ENCODE data around the gene ORC1. TPM values are rescaled to one million over a fixed set of nuclear protein-coding genes. Genes with fewer than 3 reads are reported as not detected.

ORC1 gene
- total RNA-seq, 2 experiments from 2014 or later: 25.6 to 25.7 TPM

DNA sequence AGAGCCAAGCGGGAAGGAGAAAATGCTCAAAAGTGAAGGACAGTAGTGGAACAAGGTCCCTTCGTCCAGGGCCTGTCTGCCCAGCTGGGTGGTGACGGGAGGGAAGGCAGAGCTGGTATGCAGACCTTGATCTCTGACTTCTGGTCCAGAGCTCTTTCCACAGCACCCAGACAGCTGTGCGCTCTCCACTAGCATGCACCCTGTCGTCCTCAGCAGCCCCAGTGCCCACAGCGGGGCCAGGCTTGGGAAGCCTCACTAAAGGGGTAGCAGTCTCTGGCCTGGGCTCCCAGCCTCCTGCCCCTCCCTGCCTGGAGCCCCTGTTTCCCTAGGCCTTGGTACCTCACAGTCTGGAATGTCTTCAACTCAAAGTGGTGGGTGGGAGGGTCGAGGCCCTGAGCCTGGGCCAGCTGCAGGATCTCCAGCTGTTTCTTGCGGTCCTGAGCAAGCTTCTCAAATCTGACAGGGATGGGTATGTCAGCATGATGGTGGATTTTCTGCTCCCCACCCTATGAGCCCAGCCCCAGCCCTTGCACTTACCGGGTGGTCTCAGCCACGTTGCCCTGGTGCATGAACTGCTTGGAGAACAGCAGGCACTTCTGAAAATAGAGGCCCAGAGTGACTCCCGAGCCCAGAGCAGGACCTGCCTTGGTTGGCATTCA lies 48.2 kb downstream of the ORC1 start:
- ATAC-seq (ENCODE audit: low read depth) (no peak), DNase-seq (no peak)
- peaks cover 5% of the 10 kb centered on the region for H3K4me1 Mint-ChIP-seq
- H3K36me3 Mint-ChIP-seq: peaks cover 19% of the 10 kb centered on the region
- POLR2A ChIA-PET: no interaction called here
- no peaks in the 10 kb centered on the region for H3K9me3 Mint-ChIP-seq
- no peak overlapping the region for H3K4me3 Mint-ChIP-seq
- no peak overlapping the region for H3K27ac Mint-ChIP-seq
- H3K27me3 Mint-ChIP-seq: no peaks in the 10 kb centered on the region

GRCh38 chr1:52355436-52355835 lies 48.8 kb downstream of the ORC1 start:
- Mint-ChIP-seq H3K4me1 (peaks cover 5% of the 10 kb centered on the region), H3K4me3 (no peak overlapping the region), H3K27me3 (no peaks in the 10 kb centered on the region), H3K36me3 (peaks cover 19% of the 10 kb centered on the region), H3K27ac (no peak overlapping the region), H3K9me3 (no peaks in the 10 kb centered on the region)
- no peak for DNase-seq
- no peak for ATAC-seq (ENCODE audit: low read depth)
- POLR2A ChIA-PET: no interaction called here

- POLR2A ChIA-PET: no interaction called here
- Mint-ChIP-seq H3K4me3 (no peak overlapping the region), H3K27ac (no peak overlapping the region), H3K4me1 (peaks cover 4% of the 10 kb centered on the region), H3K27me3 (no peaks in the 10 kb centered on the region), H3K9me3 (no peaks in the 10 kb centered on the region), H3K36me3 (peaks cover 12% of the 10 kb centered on the region)
- DNase-seq (no peak), ATAC-seq (ENCODE audit: low read depth) (no peak)
These were observed 51.5 kb downstream of the ORC1 start for GRCh38 chr1:52352690-52353089.

GRCh38 chr1:52348704-52349300 lies 55.4 kb downstream of the ORC1 start:
- peaks cover 4% of the 10 kb centered on the region for H3K36me3 Mint-ChIP-seq
- POLR2A ChIA-PET: interaction anchor here (1.2 to 1.4 kb wide), 2 partner anchors 13 to 17 kb away, joined by 3 read pairs; partner anchors contain the start of gene CC2D1B
- H3K27ac Mint-ChIP-seq: peak overlapping the region; percentile 5
- DNase-seq: no peak
- peaks cover 2% of the 10 kb centered on the region for H3K4me1 Mint-ChIP-seq
- H3K9me3 Mint-ChIP-seq: no peaks in the 10 kb centered on the region
- peak; percentile 59 for ATAC-seq (ENCODE audit: low read depth)
- H3K4me3 Mint-ChIP-seq: no peak overlapping the region
- H3K27me3 Mint-ChIP-seq: no peaks in the 10 kb centered on the region

DNA sequence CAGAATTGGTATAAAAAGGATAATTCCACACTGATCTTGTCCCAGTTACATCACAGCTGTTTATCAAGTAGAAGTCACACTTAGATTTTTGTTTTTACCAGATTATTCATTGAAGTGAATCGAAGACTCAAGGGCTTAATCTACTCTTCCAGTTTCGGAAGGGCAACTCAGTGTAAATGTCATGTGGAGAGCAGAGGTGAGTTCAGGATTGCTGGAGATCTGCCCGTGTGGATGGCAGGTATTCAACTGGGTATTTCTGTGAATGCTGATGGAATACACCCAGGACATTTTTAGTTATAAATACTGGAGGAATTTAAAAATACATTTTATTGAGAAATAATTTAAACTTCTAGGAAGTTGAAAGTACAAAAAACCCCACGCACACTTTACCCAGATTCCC lies 57.6 kb downstream of the ORC1 start:
- Mint-ChIP-seq H3K27me3 (no peaks in the 10 kb centered on the region), H3K27ac (no peak overlapping the region), H3K36me3 (no peaks in the 10 kb centered on the region), H3K4me3 (no peak overlapping the region), H3K9me3 (no peaks in the 10 kb centered on the region), H3K4me1 (peaks cover 2% of the 10 kb centered on the region)
- POLR2A ChIA-PET: no interaction called here
- DNase-seq (no peak), ATAC-seq (ENCODE audit: low read depth) (no peak)

DNA sequence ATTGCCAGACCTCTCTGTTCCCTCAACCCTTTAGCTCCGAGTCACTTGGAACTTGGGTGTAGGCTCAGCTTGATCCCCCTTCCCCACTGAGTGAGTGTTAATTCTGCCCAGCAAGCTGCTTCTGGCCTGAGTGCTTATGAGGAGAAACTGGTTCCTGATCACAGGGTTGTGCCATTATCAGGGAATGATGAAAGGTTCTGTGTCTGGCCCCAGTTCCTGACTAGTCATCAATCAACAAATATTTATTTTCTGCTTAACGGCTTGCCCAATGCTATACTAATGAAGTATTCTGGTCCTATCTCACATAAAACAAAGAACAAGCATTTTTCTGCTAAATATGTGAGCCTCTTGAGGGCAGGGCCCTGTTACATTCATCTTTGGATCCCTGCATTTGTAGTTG lies 59.0 kb downstream of the ORC1 start:
- ATAC-seq (ENCODE audit: low read depth): no peak
- Mint-ChIP-seq H3K27ac (no peak overlapping the region), H3K4me3 (no peak overlapping the region), H3K27me3 (no peaks in the 10 kb centered on the region), H3K9me3 (no peaks in the 10 kb centered on the region), H3K4me1 (peaks cover 2% of the 10 kb centered on the region), H3K36me3 (no peaks in the 10 kb centered on the region)
- POLR2A ChIA-PET: no interaction called here
- DNase-seq: no peak

DNA sequence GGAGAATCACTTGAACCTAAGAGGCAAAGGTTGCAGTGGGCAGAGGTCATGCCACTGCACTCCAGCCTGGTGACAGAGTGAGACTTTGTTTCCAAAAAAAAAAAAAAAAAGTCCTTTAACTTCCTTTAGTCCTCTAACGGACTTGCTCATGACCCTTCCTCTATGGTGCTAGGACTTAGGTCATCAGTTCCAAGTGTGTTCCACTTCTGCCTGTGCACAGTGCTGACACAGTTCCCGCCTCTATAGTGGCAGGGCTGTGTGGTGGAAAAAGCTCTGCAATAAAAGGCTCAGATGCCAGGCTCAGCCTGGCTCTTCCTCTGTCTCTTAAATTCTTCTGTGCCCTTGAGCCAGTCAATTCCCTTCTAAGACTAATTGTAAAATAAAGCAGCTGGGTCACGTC lies 60.2 kb downstream of the ORC1 start:
- H3K9me3 Mint-ChIP-seq: no peaks in the 10 kb centered on the region
- DNase-seq (no peak), ATAC-seq (ENCODE audit: low read depth) (no peak)
- POLR2A ChIA-PET: no interaction called here
- no peaks in the 10 kb centered on the region for H3K36me3 Mint-ChIP-seq
- H3K4me1 Mint-ChIP-seq: peaks cover 2% of the 10 kb centered on the region
- no peak overlapping the region for H3K4me3 Mint-ChIP-seq
- H3K27ac Mint-ChIP-seq: no peak overlapping the region
- H3K27me3 Mint-ChIP-seq: no peaks in the 10 kb centered on the region

- Mint-ChIP-seq H3K27ac (no peak overlapping the region), H3K36me3 (no peaks in the 10 kb centered on the region), H3K4me3 (no peak overlapping the region), H3K27me3 (no peaks in the 10 kb centered on the region), H3K4me1 (no peaks in the 10 kb centered on the region), H3K9me3 (no peaks in the 10 kb centered on the region)
- no peak for ATAC-seq (ENCODE audit: low read depth)
- no peak for DNase-seq
- POLR2A ChIA-PET: interaction anchor here (0.6 kb wide), 1 partner anchor 491 kb away, joined by 4 read pairs; no protein-coding TSS in a partner anchor
These were observed 62.5 kb downstream of the ORC1 start for GRCh38 chr1:52341655-52342260.

DNA sequence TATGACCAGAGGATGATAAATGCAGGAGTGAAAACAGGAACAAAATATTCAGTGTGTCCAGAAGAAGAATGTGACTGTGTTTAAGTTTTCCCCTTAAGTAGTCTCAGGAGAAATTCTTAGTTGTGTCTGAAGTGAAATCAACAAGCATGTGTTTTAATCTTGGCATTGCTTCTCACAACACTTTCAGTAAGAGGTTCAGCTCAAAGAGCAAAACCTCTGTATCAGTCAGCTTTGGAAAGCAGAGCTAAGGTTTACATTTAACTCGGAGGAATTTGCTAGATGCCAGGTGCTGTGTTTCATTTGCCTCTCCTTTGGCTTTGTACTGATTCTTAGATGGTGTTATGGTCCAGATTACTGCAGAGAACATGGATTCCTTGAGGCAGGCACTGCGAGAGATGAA lies 66.8 kb downstream of the ORC1 start:
- ATAC-seq (ENCODE audit: low read depth): no peak
- POLR2A ChIA-PET: no interaction called here
- Mint-ChIP-seq H3K36me3 (no peaks in the 10 kb centered on the region), H3K9me3 (no peaks in the 10 kb centered on the region), H3K4me3 (no peak overlapping the region), H3K4me1 (no peaks in the 10 kb centered on the region), H3K27me3 (no peaks in the 10 kb centered on the region), H3K27ac (no peak overlapping the region)
- no peak for DNase-seq

GRCh38 chr1:52334906-52335528 lies 69.2 kb downstream of the ORC1 start:
- Mint-ChIP-seq H3K4me3 (no peak overlapping the region), H3K4me1 (peaks cover 5% of the 10 kb centered on the region), H3K36me3 (no peaks in the 10 kb centered on the region), H3K27ac (no peak overlapping the region), H3K9me3 (peaks cover 2% of the 10 kb centered on the region), H3K27me3 (no peaks in the 10 kb centered on the region)
- no peak for DNase-seq
- no peak for ATAC-seq (ENCODE audit: low read depth)
- POLR2A ChIA-PET: no interaction called here

- no peaks in the 10 kb centered on the region for H3K27me3 Mint-ChIP-seq
- H3K27ac Mint-ChIP-seq: no peak overlapping the region
- POLR2A ChIA-PET: no interaction called here
These were observed 71.8 kb downstream of the ORC1 start for GRCh38 chr1:52332411-52332810.

GRCh38 chr1:52328615-52329014 lies 75.6 kb downstream of the ORC1 start:
- no peaks in the 10 kb centered on the region for H3K27me3 Mint-ChIP-seq
- ATAC-seq (ENCODE audit: low read depth): no peak
- H3K27ac Mint-ChIP-seq: no peak overlapping the region
- no peak overlapping the region for H3K4me3 Mint-ChIP-seq
- POLR2A ChIA-PET: no interaction called here
- peaks cover 9% of the 10 kb centered on the region for H3K4me1 Mint-ChIP-seq
- H3K9me3 Mint-ChIP-seq: peaks cover 3% of the 10 kb centered on the region
- no peak for DNase-seq
- H3K36me3 Mint-ChIP-seq: peaks cover 2% of the 10 kb centered on the region

More at GRCh38 chr1:52332411-52332810, 71.8 kb downstream of the ORC1 start:
- peaks cover 9% of the 10 kb centered on the region for H3K4me1 Mint-ChIP-seq
- peaks cover 2% of the 10 kb centered on the region for H3K36me3 Mint-ChIP-seq
- H3K4me3 Mint-ChIP-seq: no peak overlapping the region
- DNase-seq: no peak
- ATAC-seq (ENCODE audit: low read depth): no peak
- peaks cover 3% of the 10 kb centered on the region for H3K9me3 Mint-ChIP-seq

- no peak for ATAC-seq (ENCODE audit: low read depth)
- H3K27ac Mint-ChIP-seq: no peak overlapping the region
- peaks cover 1% of the 10 kb centered on the region for H3K9me3 Mint-ChIP-seq
- no peak for DNase-seq
- H3K36me3 Mint-ChIP-seq: peaks cover 2% of the 10 kb centered on the region
- H3K4me3 Mint-ChIP-seq: no peak overlapping the region
- POLR2A ChIA-PET: no interaction called here
- no peaks in the 10 kb centered on the region for H3K27me3 Mint-ChIP-seq
- peaks cover 9% of the 10 kb centered on the region for H3K4me1 Mint-ChIP-seq
These were observed 78.4 kb downstream of the ORC1 start for GRCh38 chr1:52325786-52326185.

DNA sequence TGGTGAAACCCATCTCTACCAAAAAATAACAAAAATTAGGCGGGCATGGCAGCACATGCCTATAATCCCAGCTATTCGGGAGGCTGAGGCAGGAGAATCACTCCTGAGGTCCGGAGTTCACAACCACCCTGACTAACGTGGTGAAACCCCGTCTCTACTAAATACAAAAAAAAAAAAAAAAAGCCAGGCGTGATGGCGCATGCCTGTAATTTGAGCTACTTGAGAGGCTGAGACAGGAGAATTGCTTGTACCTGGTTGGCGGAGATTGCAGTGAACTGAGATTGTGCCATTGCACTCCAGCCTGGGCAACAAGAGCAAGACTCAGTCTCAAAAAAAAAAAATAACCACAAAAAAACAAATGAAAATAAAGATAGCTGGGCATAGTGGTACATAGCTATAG lies 80.5 kb downstream of the ORC1 start:
- Mint-ChIP-seq H3K4me1 (no peaks in the 10 kb centered on the region), H3K27me3 (no peaks in the 10 kb centered on the region), H3K36me3 (no peaks in the 10 kb centered on the region), H3K27ac (no peak overlapping the region), H3K4me3 (no peak overlapping the region), H3K9me3 (no peaks in the 10 kb centered on the region)
- DNase-seq (no peak), ATAC-seq (ENCODE audit: low read depth) (no peak)
- POLR2A ChIA-PET: no interaction called here
